Spinal cord (tissue), 10 donors: ENCODE data around the gene ST7. TPM values are rescaled to one million over a fixed set of nuclear protein-coding genes. Genes with fewer than 3 reads are reported as not detected.
A peak's percentile ranks its signal among the peaks of the same experiment; 100 is the strongest.
"Not testable (repeated sequence)": the region's sequence is repeated elsewhere in the genome, so short reads cannot be mapped to it uniquely, and the experiment has no call there.

Experiments used
- DNase-seq, 6 donors: peaks; one replicate each; pipeline versions ENCODE4 v3.0.0 to v3.0.0-alpha.2; 2013 to 2015; ENCODE audit warnings: low spot score in 6 of 6, low read depth in 4 of 6
- H3K27ac ChIP-seq: one replicate; pipeline ENCODE4 v1.5.1; 2013; ENCODE audit warnings: low read depth, low read length, control low read depth
- H3K27me3 ChIP-seq: one replicate; pipeline ENCODE4 v1.6.1; 2013; ENCODE audit warnings: low read length; ENCODE audit not compliant: control insufficient read depth, insufficient read depth
- H3K36me3 ChIP-seq: one replicate; pipeline ENCODE4 v1.6.1; 2013; ENCODE audit warnings: low read length; ENCODE audit not compliant: control insufficient read depth, insufficient read depth
- H3K4me1 ChIP-seq: one replicate; pipeline ENCODE4 v1.6.1; 2013; ENCODE audit warnings: low read length; ENCODE audit not compliant: control insufficient read depth, insufficient read depth
- H3K4me3 ChIP-seq: one replicate; pipeline ENCODE4 v1.5.1; 2013; ENCODE audit warnings: low read depth, low read length, control low read depth
- H3K9me3 ChIP-seq: one replicate; pipeline ENCODE4 v1.6.1; 2013; ENCODE audit warnings: low read length; ENCODE audit not compliant: control insufficient read depth, insufficient read depth
- WGBS: methylation state at CpG from one replicate; pipeline ENCODE4 v1.1.5; 2013; ENCODE audit warnings: missing lambda C conversion rate; ENCODE audit not compliant: insufficient coverage; 5-methylcytosine and 5-hydroxymethylcytosine counted together
- polyA plus RNA-seq, 2 donors: library from polyadenylated mRNA; unstranded; fragments of 120-200 nt; gene quantifications; one replicate each; pipeline ENCODE4 v1.2.1, GENCODE V29; 2013; ENCODE audit not compliant: insufficient read length in 2 of 2
- total RNA-seq, 2 donors: library from RNA; depleted of rRNA in 1 of 2; stranded (reverse); fragments of 120-200 nt in 1 of 2; fragments of >200 nt in 1 of 2; gene quantifications; one replicate each; pipeline versions ENCODE4 v1.2.3 to v1.2.4, GENCODE V29; 2013 to 2014
- donor health status: healthy.

The ST7 gene
- total and polyA plus RNA-seq, 4 donors = 27.0 to 35.7 (median 31.8) TPM

DNA sequence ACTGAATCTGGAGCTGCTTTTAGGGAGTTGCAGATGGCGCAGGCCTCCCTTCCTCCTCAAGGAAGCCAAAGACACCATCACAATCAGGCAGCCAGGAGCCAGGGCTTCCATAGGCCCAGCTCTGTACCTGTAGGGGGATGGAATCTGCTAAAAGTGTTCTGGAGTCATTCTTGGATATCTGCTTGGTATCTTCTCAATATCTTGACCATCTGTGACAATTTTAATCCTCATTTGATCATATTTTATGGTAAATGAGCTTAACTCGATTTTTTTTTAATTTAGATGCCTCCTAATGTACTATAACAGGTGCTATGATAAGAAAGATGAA is 3.1 kb downstream of the ST7 start:
- H3K27ac ChIP-seq = peak overlapping the region; percentile 26
- H3K4me1 ChIP-seq = peaks cover 10% of the 10 kb centered on the region
- no peaks in the 10 kb centered on the region for H3K9me3 ChIP-seq
- H3K36me3 ChIP-seq = no peaks in the 10 kb centered on the region
- H3K27me3 ChIP-seq = no peaks in the 10 kb centered on the region
- no peak for DNase-seq
- no peak overlapping the region for H3K4me3 ChIP-seq
- WGBS = no CpG with 5 or more reads among the region's 2 CpGs

- DNase-seq = no peak
- Histone ChIP-seq H3K4me1 (peaks cover 7% of the 10 kb centered on the region), H3K27me3 (no peaks in the 10 kb centered on the region), H3K4me3 (no peak overlapping the region), H3K9me3 (no peaks in the 10 kb centered on the region), H3K27ac (no peak overlapping the region), H3K36me3 (no peaks in the 10 kb centered on the region)
- no CpG with 5 or more reads among the region's 2 CpGs for whole genome bisulfite sequencing
Observed at GRCh38 chr7:116957874-116958273, 4.6 kb downstream of the ST7 start.

DNA sequence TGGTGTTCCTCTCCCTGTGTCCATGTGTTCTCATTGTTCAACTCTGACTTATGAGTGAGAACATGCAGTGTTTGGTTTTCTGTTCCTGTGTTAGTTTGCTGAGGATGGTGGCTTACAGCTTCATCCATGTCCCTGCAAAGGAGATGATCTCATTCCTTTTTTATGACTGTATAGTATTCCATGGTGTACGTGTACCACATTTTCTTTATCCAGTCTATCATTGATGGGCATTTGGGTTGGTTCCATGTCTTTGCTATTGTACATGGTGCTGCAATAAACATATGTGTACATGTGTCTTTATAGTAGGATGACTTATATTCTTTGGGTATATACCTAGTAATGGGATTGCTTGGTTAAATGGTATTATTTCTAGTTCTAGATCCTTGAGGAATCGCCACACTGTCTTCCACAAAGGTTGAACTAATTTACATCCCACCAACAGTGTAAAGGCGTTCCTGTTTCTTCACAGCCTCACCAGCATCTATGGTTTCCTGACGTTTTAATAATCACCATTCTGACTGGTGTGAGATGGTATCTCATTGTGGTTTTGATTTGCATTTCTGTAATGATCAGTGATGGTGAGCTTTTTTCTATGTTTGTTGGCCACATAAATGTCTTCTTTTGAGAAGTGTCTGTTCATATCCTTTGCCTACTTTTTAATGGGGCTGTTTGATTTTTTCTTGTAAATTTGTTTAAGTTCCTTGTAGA is 8.8 kb downstream of the ST7 start:
- H3K27me3 ChIP-seq, DNase-seq, H3K9me3 ChIP-seq, H3K27ac ChIP-seq, H3K4me3 ChIP-seq, H3K36me3 ChIP-seq, H3K4me1 ChIP-seq: not testable (repeated sequence)
- WGBS = no CpG with 5 or more reads among the region's 4 CpGs

DNA sequence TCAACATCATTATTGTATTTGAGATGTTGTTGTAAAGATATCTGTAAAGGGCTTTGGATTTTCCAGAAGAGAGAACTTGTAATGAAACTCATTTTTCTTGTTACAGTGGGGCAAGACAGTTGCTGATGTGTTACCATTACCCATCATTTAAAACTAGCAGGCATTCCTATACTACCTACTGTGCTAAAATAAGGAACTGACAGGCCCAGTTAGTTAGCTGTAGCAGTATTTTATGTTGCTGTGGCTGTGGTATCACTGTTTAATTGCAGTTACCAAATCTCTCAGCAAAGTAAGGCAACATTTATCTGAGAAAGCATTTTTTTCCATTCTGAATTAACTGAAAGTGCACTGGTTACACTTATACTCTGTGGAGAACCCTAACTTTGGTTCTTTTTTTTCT is 9.9 kb downstream of the ST7 start:
- H3K27me3 ChIP-seq = no peaks in the 10 kb centered on the region
- no peak overlapping the region for H3K4me3 ChIP-seq
- H3K36me3 ChIP-seq = no peaks in the 10 kb centered on the region
- no peaks in the 10 kb centered on the region for H3K4me1 ChIP-seq
- peak in 1 of 6 donors; percentile 54 for DNase-seq
- no peaks in the 10 kb centered on the region for H3K9me3 ChIP-seq
- H3K27ac ChIP-seq = no peak overlapping the region

DNA sequence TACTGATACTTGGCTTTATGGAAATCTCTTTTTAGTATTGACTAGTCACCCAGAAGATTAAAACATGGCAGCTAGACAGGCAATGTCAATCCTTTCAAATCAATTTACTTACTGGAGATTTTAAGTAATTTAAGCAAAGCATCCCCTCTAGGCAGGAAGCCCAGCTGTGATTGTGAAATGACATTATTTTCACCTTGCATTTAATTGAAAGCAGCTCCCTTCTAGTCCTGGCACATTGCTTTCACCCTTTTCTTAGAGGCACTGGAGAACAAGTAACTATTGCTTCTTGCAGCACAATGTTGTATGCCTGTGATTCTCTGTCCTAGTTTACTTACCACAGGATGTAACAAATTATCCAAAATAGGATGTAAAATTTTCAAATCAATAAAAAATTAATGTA is 13.3 kb downstream of the ST7 start:
- Histone ChIP-seq H3K27me3 (no peaks in the 10 kb centered on the region), H3K27ac (no peak overlapping the region), H3K4me3 (no peak overlapping the region), H3K9me3 (no peaks in the 10 kb centered on the region), H3K36me3 (no peaks in the 10 kb centered on the region), H3K4me1 (no peaks in the 10 kb centered on the region)
- peak in 1 of 6 donors; percentile 59 for DNase-seq

DNA sequence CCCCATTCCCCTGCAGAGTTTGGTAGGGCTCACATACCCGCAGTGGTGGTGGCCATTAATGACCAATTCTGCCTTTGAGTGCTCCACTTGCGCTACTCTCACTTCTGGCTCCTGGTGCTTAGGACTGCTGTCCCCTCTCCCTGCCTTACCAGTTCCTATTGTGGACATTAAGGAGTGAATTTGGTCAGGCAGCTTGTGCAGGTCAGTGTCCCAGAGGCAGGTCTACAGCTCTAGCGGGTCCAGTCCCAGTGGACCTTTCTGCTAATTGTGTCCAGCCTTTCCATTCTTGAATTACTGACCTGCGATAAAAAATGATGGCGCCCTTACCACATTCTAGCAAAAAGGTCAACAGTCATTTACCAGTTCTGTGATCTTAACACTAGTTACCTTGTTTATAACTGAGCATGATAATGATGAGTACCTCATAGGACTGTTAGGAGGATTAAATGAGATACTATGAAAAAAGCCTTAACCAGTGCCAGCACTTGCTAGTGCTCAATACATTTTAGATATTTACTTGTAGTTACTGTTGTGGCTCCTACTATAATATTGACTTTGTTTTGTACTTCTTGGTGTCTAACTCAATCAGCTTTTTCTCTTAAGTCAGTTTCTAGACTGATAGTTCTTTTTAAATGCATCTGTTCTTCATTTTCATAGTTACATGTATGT is 14.1 kb downstream of the ST7 start:
- WGBS = 93% methylated on average over 3 of the region's 5 CpGs
- DNase-seq = no peak
- Histone ChIP-seq H3K4me1 (no peaks in the 10 kb centered on the region), H3K36me3 (no peaks in the 10 kb centered on the region), H3K9me3 (no peaks in the 10 kb centered on the region), H3K27ac (no peak overlapping the region), H3K4me3 (no peak overlapping the region), H3K27me3 (no peaks in the 10 kb centered on the region)

GRCh38 chr7:116967983-116968382 is 14.7 kb downstream of the ST7 start:
- DNase-seq = no peak
- H3K27ac ChIP-seq = no peak overlapping the region
- no peaks in the 10 kb centered on the region for H3K27me3 ChIP-seq
- H3K36me3 ChIP-seq = no peaks in the 10 kb centered on the region
- no peaks in the 10 kb centered on the region for H3K4me1 ChIP-seq
- H3K9me3 ChIP-seq = no peaks in the 10 kb centered on the region
- WGBS = no CpG with 5 or more reads among the region's 1 CpG
- no peak overlapping the region for H3K4me3 ChIP-seq

DNA sequence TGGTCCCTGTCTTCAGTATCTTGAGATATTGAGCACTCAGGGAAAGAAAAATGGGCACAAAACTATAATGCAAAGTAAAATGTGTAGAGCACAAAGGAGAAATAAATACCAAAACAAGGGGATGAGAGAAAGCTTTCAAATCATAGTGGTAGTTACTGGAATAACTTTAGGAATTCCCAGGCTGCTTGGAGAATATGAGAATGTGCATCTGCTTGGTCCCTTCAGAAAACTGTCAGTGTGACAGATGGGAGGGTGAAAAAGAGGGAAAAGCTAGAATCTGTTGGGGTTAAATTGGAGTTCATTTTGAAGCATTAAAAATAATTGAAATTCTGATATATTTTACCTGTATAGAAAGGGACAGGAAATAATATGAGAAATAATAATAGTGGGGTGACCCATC is 15.3 kb downstream of the ST7 start:
- Histone ChIP-seq H3K36me3 (no peaks in the 10 kb centered on the region), H3K27ac (no peak overlapping the region), H3K4me1 (no peaks in the 10 kb centered on the region), H3K27me3 (no peaks in the 10 kb centered on the region), H3K4me3 (no peak overlapping the region), H3K9me3 (no peaks in the 10 kb centered on the region)
- no peak for DNase-seq

- no peaks in the 10 kb centered on the region for H3K9me3 ChIP-seq
- no peaks in the 10 kb centered on the region for H3K36me3 ChIP-seq
- no peak overlapping the region for H3K27ac ChIP-seq
- no peaks in the 10 kb centered on the region for H3K4me1 ChIP-seq
- 64% methylated on average over 2 of the region's 3 CpGs for WGBS
- no peaks in the 10 kb centered on the region for H3K27me3 ChIP-seq
- no peak for DNase-seq
- no peak overlapping the region for H3K4me3 ChIP-seq
Observed at GRCh38 chr7:116969371-116969902, 16.1 kb downstream of the ST7 start.

DNA sequence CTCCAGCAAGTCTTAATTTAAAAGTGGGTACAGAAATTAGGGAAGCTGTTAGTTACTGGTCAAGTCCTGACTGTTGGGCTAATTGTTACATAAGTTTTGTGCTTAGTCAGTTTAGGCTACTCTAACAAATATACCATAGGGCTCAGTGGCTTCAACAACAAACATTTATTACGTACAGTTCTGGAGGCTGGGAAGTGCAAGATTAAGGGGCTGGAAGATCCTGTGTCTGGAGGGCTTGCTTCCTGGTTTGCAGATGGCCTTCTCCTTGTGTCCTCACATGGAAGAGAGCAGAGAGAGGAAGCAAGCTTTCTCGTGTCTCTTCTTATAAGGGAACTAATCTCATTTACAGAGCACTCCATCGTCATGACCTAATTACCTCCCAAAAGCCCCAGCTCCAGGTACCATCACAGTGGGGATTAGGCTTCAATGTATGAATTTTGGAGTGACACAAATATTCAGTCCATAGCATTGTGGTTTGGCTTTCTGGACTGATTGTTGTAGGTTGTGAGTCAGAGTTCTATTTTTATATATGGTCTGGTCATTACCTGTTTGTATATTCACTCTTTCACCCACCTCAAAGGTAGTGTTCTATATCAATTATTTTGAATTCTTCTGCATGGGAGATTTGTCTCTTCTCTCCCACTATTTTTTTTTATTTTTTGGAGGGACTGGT is 17.1 kb downstream of the ST7 start:
- no peak for DNase-seq
- no peaks in the 10 kb centered on the region for H3K36me3 ChIP-seq
- H3K4me1 ChIP-seq = no peaks in the 10 kb centered on the region
- H3K4me3 ChIP-seq = no peak overlapping the region
- H3K27ac ChIP-seq = no peak overlapping the region
- no peaks in the 10 kb centered on the region for H3K27me3 ChIP-seq
- WGBS = 60% methylated on average over 1 of the region's 3 CpGs
- no peaks in the 10 kb centered on the region for H3K9me3 ChIP-seq
